ENCODE measurements around the gene AGPAT2. TPM values are rescaled to one million over a fixed set of nuclear protein-coding genes. Genes with fewer than 3 reads are reported as not detected.

Gene AGPAT2
- total RNA-seq, 1 donor from 2014 or later = 16.6 TPM

DNA sequence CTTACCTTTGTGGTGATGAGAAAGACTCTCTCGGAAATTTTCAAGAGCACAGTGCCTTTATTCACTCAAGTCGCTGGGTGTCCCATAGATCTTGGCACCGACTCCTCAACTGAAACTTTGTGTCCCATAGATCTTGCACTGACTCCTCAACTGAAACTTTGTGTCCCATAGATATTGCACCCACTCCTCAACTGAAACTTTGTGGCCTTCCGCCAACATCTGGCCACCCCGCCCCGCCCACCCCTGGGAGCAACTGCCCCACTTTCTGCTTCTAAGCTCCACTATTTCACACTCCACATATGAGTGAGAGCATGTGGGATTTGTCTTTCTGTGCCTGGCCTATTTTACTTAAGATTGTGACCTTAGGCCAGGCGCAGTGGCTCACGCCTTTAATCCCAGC lies 37.2 kb downstream of the AGPAT2 start:
- intact Hi-C loops (cut with micrococcal nuclease) = no loop called here
- Mint-ChIP-seq H3K36me3 (ENCODE audit: low read depth) (no peaks in the 10 kb centered on the region), H3K9me3 (no peaks in the 10 kb centered on the region), H3K27ac (no peak overlapping the region), H3K27me3 (peaks cover 19% of the 10 kb centered on the region), H3K4me1 (peaks cover 18% of the 10 kb centered on the region), H3K4me3 (no peak overlapping the region)
- POLR2A ChIA-PET = no interaction called here
- no peak for ATAC-seq (ENCODE audit: low read depth)
- TF ChIP-seq, protein P1, sequence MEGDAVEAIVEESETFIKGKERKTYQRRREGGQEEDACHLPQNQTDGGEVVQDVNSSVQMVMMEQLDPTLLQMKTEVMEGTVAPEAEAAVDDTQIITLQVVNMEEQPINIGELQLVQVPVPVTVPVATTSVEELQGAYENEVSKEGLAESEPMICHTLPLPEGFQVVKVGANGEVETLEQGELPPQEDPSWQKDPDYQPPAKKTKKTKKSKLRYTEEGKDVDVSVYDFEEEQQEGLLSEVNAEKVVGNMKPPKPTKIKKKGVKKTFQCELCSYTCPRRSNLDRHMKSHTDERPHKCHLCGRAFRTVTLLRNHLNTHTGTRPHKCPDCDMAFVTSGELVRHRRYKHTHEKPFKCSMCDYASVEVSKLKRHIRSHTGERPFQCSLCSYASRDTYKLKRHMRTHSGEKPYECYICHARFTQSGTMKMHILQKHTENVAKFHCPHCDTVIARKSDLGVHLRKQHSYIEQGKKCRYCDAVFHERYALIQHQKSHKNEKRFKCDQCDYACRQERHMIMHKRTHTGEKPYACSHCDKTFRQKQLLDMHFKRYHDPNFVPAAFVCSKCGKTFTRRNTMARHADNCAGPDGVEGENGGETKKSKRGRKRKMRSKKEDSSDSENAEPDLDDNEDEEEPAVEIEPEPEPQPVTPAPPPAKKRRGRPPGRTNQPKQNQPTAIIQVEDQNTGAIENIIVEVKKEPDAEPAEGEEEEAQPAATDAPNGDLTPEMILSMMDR (IDR thresholded peaks at IDR 0.05) = no peak
- CTCF ChIA-PET = no interaction called here
- DNase-seq = no peak

DNA sequence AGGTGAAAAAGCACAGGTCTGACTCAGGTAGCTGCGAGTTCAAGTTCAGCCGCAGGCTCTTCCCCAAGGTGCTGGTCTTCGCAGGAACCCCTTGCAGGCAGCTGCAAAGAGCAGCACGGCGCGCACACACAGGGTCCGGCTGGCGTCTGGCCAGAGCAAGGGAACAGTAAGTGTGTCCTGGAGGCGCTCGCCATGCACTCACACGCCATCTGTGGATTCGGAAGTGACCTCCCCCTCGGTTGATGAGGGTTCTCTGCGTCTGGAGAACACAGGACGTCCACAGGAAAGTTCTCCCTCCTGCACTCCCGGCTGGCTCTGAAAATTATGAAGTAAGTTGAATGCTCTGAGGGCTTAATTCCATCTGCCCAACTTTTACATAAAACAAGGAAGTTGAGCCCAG lies 38.5 kb downstream of the AGPAT2 start:
- Mint-ChIP-seq H3K4me1 (peaks cover 26% of the 10 kb centered on the region), H3K27ac (no peak overlapping the region), H3K36me3 (ENCODE audit: low read depth) (no peaks in the 10 kb centered on the region), H3K9me3 (no peaks in the 10 kb centered on the region), H3K27me3 (peaks cover 17% of the 10 kb centered on the region), H3K4me3 (no peak overlapping the region)
- intact Hi-C loops (cut with micrococcal nuclease) = no loop called here
- ChIA-PET CTCF (no interaction called here), POLR2A (no interaction called here)
- DNase-seq = no peak
- TF ChIP-seq, protein P1 (IDR thresholded peaks at IDR 0.05) = no peak
- no peak for ATAC-seq (ENCODE audit: low read depth)

DNA sequence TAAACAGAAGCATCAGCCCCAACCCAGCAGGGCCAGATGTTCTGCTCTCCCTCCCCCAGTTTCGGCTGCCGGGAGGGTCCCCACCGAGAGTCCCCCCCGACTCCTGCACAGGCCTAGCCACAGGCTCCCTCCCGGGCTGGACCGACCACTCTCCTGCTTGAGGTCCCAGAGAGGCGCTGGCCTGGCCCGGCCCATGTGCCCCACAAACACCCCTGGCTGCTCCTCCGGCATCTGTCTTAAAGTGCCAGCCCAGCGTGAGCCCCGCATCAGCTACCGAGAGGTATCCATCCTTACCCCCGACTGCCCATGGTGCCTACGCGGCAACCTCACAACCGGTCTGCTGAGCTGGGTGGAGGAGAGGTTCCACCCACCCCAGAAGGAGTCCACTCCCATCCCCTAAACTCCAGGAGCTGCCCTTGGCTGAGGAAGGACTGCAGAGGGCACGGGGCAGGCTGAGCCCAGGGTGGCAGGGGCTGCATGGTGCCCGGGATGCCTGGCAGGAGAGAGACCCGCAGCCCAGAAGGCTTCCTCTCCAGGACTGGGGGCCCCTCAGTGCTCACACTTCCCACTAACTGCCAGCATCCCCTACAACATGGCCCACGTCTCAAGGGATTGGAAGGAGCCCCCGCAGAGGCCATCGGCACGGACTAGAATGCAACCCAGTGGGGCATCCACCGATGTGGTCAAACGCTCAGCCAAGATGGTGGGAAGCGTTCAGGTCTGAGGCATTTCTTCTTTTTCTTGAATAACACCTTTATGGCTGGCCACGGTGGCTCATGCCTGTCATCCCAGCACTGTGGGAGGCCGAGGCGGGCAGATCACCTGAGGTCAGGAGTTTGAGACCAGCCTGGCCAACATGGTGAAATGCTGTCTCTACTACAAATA lies 40.2 kb downstream of the AGPAT2 start:
- Mint-ChIP-seq H3K27me3 (peaks cover 21% of the 10 kb centered on the region), H3K4me1 (peaks cover 32% of the 10 kb centered on the region), H3K36me3 (ENCODE audit: low read depth) (no peaks in the 10 kb centered on the region), H3K9me3 (no peaks in the 10 kb centered on the region), H3K27ac (no peak overlapping the region), H3K4me3 (no peak overlapping the region)
- TF ChIP-seq, protein P1 (IDR thresholded peaks at IDR 0.05) = no peak
- intact Hi-C loops (cut with micrococcal nuclease) = no loop called here
- ChIA-PET POLR2A (interaction anchor here (0.6 to 0.7 kb wide), 2 partner anchors 83 to 735 kb away, joined by 4 to 6 read pairs; no protein-coding TSS in a partner anchor), CTCF (interaction anchor here (1.3 kb wide), 1 partner anchor 25 kb away, joined by 3 read pairs; no protein-coding TSS in a partner anchor)
- ATAC-seq (ENCODE audit: low read depth) = no peak
- DNase-seq = peak; percentile 16

DNA sequence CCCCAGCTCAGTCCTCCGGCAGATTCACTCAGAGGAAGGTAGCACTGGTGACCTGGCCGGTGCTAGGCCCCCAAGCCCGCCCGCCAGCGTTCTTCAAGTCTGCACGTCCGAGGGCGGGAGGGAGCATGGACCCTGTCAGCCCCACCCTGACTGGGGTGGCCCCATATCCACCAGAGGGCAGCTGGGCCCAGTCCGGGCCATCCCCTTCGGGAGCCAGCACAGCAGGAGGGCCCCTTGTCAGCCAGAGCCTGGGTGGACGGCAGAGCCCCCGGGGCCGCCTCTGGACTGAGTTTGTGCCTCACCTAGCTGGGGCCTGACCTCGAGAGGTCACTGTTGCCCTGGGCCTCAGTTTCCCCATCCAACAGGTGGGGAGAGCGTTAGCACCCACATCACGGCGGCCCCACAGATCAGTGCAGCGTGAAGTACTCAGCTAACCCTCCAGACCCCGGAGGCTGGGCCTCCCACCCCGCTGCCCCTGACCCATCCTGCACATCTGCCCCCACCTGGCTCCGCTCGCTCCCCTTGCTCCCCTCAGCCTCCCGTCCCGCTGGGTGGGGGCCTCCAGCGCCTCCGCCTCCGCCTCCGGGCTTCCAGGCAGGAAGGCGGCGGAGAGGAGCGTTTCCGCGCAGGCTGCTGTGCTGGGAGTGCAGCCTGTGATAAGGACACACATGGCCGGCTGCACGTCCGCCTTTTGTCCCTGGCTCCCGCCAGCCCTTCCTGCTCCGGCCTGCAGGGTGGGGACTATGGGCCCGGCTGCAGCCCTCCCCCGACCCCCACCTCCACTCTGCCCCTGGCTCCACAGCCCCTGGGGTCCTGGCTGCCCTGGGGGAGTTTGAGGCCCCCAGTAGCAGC lies 41.1 kb downstream of the AGPAT2 start:
- intact Hi-C loops (cut with micrococcal nuclease) = no loop called here
- no peak overlapping the region for H3K27ac Mint-ChIP-seq
- ChIA-PET POLR2A (interaction anchor here (0.6 to 1.5 kb wide), 3 partner anchors 82 to 734 kb away, joined by 3 to 6 read pairs (median 4); no protein-coding TSS in a partner anchor), CTCF (no interaction called here)
- H3K36me3 Mint-ChIP-seq (ENCODE audit: low read depth) = no peaks in the 10 kb centered on the region
- no peak overlapping the region for H3K4me3 Mint-ChIP-seq
- ATAC-seq (ENCODE audit: low read depth) = no peak
- H3K9me3 Mint-ChIP-seq = no peaks in the 10 kb centered on the region
- TF ChIP-seq, protein P1 (IDR thresholded peaks at IDR 0.05) = no peak
- H3K27me3 Mint-ChIP-seq = peaks cover 22% of the 10 kb centered on the region
- H3K4me1 Mint-ChIP-seq = peaks cover 32% of the 10 kb centered on the region
- peak; percentile 26 for DNase-seq

Data from activated B cell treated with CpG ODN at 0.5 μM for 24 hours (primary cell).